PFSK-1 (cell line): Measurements from ENCODE around the gene COCH.

Experiments used
- FOXP2 ChIP-seq: optimal IDR thresholded peaks from 2 replicates; pipeline ENCODE3; 2011; ENCODE audit warnings: borderline replicate concordance, control low read depth, inconsistent platforms; ENCODE audit not compliant: insufficient read depth; ENCODE audit errors: extremely low read length, extremely low read depth
- POLR2AphosphoS5 ChIP-seq: IDR thresholded peaks from 2 replicates; pipeline ENCODE4 v1.6.1; 2012; ENCODE audit warnings: low read depth, mild to moderate bottlenecking, control low read depth, low read length, moderate library complexity
- REST ChIP-seq, 2 experiments: IDR thresholded peaks; 2 replicates each; pipeline versions ENCODE4 v1.6.1 to v1.8.0; 2011 to 2012; ENCODE audit warnings: low read depth in 2 of 2, low read length in 2 of 2, control low read depth in 1 of 2, inconsistent platforms in 1 of 2, mild to moderate bottlenecking in 1 of 2, moderate library complexity in 1 of 2; ENCODE audit not compliant: insufficient read depth in 1 of 2
- SIN3A ChIP-seq: IDR thresholded peaks from 2 replicates; pipeline ENCODE4 v1.6.1; 2012; ENCODE audit warnings: mild to moderate bottlenecking, low read length, moderate library complexity, borderline replicate concordance; ENCODE audit not compliant: insufficient read depth
- TAF1 ChIP-seq: IDR thresholded peaks from 2 replicates; pipeline ENCODE4 v1.6.1; 2012; ENCODE audit warnings: low read length, control low read depth, borderline replicate concordance; ENCODE audit not compliant: insufficient read depth

GRCh38 chr14:30855345-30856037 lies 18.9 kb upstream of the COCH start:
- TF ChIP-seq POLR2AphosphoS5 = no peak
- no peak for TF ChIP-seq TAF1
- TF ChIP-seq SIN3A = no peak
- TF ChIP-seq REST (IDR thresholded peaks at IDR 0.05; ENCODE audit: insufficient read depth in 1 of 2, low read depth in 2 of 2, low read length in 2 of 2) = no peak
- TF ChIP-seq FOXP2 = no peak
